ENCODE results near the gene SLC31A2.
"Not testable (repeated sequence)": the region's sequence is repeated elsewhere in the genome, so short reads cannot be mapped to it uniquely, and the experiment has no call there.

The SLC31A2 gene

DNA sequence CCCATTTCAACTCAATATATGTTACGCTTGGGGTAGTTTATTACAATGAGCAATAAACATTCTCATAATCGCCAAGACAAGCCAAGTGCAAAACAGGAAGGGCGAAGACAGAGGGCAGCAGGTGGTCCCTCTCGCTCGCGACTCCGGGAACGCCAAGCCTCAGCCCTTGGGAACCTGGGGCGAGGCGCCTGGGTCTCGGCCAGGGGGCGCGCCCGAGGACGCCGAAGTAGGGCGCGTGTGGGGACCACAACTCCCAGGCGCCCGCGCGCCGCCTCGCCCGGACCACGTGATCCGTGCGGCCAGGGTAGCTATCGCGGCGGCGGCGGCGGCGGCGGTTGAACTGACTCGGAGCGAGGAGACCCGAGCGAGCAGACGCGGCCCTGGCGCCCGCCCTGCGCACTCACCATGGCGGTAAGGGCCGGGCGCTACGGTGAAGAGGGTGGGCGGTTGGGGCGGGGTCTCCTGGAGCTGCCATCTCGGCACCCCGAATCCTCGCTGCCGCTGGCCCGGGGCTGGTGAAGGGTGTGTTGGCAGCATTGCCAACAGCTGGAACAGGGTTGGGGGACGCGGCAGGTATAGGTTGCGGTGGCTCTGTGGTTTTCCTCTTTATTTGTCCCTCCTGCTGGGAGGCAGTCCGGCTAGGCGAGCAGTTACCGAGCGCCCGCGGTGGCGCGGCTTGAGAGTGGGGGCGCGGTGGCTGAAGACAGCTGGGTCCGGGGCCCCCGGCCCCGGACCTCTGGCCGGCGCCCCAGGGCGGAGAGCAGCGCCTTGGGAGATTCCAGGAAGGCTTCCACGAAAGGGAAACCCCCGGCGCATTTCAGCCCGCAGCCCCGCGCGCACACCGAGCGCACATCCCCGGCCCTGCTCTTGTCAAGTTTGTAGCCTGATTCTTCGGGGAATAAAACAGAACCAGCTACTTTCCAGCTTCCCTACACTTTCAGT, at the start of gene SLC31A2:
Gene SLC31A2, plus strand, starts transcription at position 338 of the 942 bp plus-strand sequence. Its CDS starts 68 bp downstream, at position 406.
- peak; percentile 90 for DNase-seq (ENCODE audit: low spot score)

DNA sequence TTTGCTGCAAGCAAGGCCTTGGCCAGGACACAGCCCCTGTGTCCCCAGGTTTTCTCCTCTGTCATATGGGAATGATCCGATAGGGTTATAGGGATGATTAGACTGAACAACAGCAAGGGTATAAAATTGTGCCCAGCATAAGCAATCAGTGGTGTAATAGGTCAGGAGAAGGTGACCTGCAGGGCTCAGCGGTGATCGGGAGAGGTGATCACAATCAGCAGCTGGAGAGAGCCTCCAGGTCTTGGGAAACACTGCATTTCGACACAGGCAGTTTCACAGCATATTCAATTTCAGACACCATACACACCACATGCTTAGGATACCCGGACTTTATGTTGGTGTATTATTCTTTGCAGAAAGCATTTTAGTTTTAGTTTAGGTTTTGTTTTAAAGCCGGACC, 45.5 kb upstream of the SLC31A2 start:
- DNase-seq (ENCODE audit: low spot score) = not testable (repeated sequence)

GRCh38 chr9:113111065-113111951, 39.5 kb upstream of the SLC31A2 start:
- not testable (repeated sequence) for DNase-seq (ENCODE audit: low spot score)

DNA sequence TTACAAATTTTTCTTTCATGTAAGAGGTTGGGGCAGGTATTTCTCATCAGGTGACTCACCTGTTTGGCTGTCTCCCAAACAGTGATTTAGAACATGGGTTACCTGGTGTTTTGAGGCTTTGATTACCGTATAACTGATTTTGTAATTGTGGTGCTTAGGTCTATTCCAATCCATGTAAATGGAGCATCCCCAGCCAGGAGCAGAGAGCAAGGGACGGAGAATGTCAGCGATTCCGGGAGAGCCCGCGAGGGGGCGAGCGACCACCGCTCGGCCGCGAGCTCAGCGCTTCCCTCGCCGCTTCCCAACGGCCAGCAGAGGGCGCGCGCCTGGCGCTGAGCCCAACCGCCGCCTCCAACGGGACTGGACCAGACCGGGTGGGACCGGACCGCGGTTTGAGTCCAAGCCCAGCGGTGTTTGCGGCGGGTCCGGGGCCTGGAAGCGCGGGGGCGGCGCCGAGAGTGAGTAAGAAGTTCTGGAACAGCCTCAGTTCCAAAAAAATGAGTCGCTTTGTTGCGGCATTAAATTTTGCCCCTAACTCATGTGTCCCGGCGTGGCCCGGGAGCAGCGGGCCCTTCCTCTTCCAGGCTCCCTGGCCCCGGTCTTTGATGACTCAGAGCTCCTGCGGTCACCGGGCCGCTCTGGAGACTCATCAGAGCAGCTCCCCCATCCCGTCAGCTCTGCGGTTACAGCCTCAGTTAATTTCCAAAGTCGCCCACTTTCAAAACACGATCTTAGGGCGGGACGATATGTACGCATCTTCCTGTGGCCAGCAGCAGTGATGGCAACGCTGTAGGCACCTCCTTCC, 37.9 kb upstream of the SLC31A2 start:
- peak; percentile 13 for DNase-seq (ENCODE audit: low spot score)

GRCh38 chr9:113118829-113119228, 32.0 kb upstream of the SLC31A2 start:
- DNase-seq (ENCODE audit: low spot score) = not testable (repeated sequence)

GRCh38 chr9:113125386-113126035, 25.3 kb upstream of the SLC31A2 start:
- no peak for DNase-seq (ENCODE audit: low spot score)

DNA sequence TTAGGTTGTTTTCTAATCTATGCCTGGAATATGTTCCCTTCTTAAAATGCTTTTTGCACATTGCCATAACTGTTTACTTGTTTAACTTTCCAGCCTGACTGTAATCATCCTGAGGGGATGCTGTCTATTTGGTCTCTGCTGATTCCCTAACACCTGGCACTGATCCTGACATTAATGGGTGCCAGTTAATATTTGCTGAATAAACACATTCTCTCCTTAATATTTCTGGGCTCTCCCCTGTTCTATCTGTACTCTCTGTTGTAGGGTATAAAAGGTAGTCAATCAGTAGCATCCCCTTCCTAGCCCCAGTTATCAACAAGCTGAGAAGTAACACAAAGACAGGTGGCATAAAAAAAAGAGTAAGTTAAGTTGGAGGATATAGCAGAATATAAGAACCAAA, 21.3 kb upstream of the SLC31A2 start:
- no peak for DNase-seq (ENCODE audit: low spot score)

DNA sequence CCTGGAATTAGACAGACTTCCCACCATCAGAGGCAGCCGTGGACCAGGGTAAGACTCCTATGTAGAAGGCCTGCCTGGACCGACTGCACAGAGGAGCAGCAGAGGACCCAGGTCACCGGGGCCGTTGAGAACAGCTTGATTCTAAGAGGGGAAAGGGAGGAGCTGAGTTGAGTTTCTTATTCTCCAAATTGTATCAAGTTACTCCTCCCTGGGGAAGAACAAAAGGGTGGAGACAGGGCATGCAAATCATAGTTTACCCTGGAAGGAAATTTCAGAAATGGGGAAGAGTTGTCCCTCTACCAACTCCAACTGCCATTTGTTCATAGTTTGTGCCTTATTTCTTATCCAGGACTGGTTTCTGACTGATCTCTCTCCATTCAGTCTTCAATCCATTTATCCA, 20.9 kb upstream of the SLC31A2 start:
- DNase-seq (ENCODE audit: low spot score) = no peak

DNA sequence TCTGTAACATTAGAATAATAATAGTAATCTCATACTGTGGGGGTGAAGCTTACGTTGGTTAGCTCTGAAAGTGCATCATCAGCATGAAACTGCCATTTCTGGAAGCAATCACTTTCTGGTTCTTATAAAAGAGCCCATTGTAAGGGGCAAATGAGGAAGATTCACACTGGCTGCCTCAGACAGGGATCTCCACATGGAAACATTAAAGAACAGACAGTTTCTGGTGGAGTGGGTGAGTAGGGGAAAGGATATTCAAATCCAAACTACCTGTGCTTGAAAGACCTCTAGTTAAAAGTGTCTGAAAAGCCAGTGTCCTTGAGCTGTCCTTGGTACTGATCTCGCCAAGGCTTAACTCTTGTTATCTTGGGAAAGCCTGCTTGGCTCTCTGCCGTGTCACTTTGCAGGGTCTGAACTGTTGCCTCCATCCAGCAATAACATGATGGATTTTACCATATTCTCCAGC, 19.1 kb upstream of the SLC31A2 start:
- no peak for DNase-seq (ENCODE audit: low spot score)

DNA sequence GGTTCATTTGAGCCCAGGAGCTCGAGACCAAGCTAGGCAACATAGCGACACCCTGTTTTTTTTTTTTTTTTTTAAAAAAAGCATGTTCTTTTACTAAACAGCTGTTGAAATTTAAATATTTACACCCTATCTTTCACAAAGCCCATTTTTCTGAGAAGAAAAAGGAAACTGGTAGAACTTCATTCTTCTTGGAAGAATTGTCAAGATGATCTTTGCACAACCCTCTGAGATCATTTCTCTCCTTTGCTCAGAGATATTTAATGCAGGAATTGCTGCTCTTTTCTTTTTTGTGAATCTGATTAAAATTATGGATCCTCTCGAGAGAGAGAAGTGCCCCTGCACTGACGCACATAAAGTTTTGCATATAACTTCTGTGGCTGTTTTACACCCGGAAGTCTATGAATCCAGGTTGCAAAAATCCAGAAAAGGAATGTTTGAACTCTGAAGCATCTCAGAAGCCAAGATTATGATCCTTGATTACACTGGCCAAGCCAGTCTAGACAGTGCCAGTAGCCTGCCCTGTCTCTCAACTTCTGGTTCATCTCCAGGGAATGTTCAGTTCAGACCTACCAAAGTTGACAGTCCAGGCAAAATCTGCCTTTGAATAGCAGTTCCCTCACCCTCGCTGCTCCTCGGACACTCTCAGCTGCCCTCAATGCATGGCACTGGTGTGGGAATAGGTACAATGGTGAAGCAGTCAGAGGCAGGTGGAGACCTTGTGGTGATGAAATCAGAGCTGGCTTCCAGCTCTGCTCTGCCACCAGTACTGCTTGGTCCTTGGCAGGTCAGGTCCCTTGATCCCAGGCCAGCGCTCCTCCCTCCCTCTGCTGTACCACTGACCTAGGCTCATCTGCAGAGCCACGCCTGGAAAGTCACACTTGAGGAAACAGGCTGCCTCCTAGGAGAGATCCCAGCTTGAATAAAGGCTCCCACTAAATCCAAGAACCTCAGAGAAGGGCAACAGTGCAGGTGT, 13.3 kb upstream of the SLC31A2 start:
- no peak for DNase-seq (ENCODE audit: low spot score)

DNA sequence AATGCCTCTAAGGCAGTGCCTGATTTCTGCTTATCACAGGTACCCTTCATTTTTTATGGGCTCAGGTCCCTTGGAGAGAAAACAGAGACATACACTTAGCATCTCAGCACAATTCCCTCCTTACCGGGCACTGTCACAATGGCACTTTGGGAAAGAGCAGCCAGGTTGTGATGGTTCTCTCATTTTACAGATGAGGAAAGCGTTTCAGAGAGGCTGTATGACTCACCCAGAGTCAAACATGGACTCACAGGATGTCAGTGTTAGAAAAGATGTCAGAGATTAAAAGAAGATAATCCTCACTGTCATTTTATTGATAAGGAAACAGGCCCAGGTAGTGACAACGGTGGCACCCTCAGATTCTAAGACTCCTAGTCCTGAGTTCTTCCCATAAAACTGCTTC, 12.0 kb upstream of the SLC31A2 start:
- DNase-seq (ENCODE audit: low spot score) = no peak

GRCh38 chr9:113139225-113139829, 11.5 kb upstream of the SLC31A2 start:
- DNase-seq (ENCODE audit: low spot score) = no peak

GRCh38 chr9:113139953-113140352, 10.9 kb upstream of the SLC31A2 start:
- no peak for DNase-seq (ENCODE audit: low spot score)

- DNase-seq (ENCODE audit: low spot score) = not testable (repeated sequence)
Observed at GRCh38 chr9:113140896-113141295, 9.9 kb upstream of the SLC31A2 start.

DNA sequence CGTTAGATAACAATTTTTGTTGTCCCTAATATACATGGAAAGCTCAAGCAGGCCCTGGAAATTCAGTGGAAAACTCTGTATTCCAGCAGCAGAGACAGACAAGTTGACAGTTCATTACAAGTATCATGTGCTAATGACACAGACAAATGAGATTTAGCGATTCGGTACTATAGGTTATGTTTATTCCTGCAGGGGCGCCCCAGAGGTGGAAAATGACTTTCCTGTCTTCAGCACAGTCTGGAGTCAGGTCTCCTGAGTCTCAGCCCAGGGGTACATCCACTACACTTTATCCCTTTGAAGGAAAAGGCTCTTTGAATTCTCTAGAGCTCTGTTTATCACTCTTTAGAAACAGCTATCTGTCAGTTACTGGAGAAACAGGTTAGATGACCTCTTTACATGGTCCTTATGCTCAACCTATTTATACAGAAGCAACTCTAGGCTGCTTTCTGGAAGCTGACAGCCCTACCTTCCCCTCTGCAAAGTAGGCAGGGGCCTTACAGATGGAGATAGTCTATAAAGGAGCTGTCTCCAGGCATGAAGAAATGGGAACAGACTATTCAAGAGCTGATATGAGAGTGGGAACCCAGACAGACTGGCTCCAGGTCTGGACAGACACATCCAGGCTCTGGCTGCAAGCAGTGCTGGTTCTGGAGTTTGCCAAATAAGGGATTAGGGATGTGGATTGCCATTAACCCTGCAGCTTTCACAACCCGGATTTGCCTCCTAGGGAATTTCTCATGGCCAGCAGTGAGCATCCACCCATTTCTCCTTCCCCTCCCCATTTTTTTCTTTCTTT, 7.2 kb upstream of the SLC31A2 start:
- no peak for DNase-seq (ENCODE audit: low spot score)

DNA sequence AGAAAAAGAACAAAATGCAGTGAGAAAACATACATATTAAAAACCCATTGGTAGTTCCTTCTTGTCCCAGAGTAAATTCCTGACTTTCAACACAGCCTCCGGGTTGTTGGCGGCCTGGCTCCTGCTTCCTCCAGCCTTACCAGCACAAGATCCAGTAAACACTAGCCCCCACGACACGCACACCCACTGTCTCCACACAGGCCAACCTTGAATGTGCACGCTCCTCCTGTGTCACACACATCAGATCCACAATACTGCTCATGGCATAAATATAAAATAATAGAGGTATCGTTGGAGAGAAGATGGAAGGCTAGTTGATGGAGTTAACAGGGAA, 2.5 kb upstream of the SLC31A2 start:
- no peak for DNase-seq (ENCODE audit: low spot score)

- DNase-seq (ENCODE audit: low spot score) = no peak
Observed at GRCh38 chr9:113148781-113149510, 1.9 kb upstream of the SLC31A2 start.

DNA sequence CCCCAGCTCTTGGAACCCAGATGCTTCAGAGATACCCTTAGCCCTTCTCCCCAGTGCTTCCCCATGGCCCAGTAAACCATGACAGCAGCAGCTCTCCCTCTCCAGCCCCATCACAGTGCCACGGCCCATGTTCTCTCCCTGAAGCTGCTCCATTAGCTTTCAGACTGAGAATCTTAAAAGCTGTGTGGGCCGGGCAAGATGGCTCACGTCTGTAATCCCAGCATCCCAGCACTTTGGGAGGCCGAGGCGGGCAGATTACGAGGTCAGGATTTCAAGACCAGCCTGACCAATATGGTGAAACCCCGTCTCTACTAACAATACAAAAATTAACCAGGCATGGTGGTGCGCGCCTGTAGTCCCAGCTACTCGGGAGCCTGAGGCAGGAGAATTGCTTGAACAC, 1.2 kb upstream of the SLC31A2 start:
- DNase-seq (ENCODE audit: low spot score) = not testable (repeated sequence)

All from germinal center (tissue), 1 donor.